Smooth muscle cell (in vitro differentiated cells): ENCODE data around the gene SDF2L1. TPM values are rescaled to one million over a fixed set of nuclear protein-coding genes. Genes with fewer than 3 reads are reported as not detected.
"Not testable (repeated sequence)": the region's sequence is repeated elsewhere in the genome, so short reads cannot be mapped to it uniquely, and the experiment has no call there.

Experiments used
- DNase-seq: peaks from one replicate; lab custom pipeline; 2025; ENCODE audit not compliant: unreplicated experiment; lab: John Stamatoyannopoulos, UW
- H2AFZ ChIP-seq: fragments of 200-600 bp; sonication (generic); 2 replicates; pipeline ENCODE4 v1.6.0; 2016; ENCODE audit warnings: antibody characterized with exemption, low read depth, mild to moderate bottlenecking
- H3F3A ChIP-seq: fragments of 200-600 bp; sonication (generic); 2 replicates; pipeline ENCODE4 v1.6.0; 2017; ENCODE audit warnings: antibody characterized with exemption, low read depth
- H3K27ac ChIP-seq: fragments of 200-600 bp; sonication (generic); 2 replicates; pipeline ENCODE4 v1.5.1; 2016; ENCODE audit warnings: low read depth, mild to moderate bottlenecking
- H3K27me3 ChIP-seq: fragments of 200-600 bp; sonication (generic); 2 replicates; pipeline ENCODE4 v1.6.1; 2016; ENCODE audit warnings: low read depth, mild to moderate bottlenecking
- H3K36me3 ChIP-seq: fragments of 200-600 bp; sonication (generic); 2 replicates; pipeline ENCODE4 v1.5.1; 2016; ENCODE audit warnings: low read depth
- H3K4me1 ChIP-seq: fragments of 200-600 bp; sonication (generic); 2 replicates; pipeline ENCODE4 v1.5.1; 2016; ENCODE audit warnings: low read depth
- H3K4me2 ChIP-seq: fragments of 200-600 bp; sonication (generic); 2 replicates; pipeline ENCODE4 v1.6.0; 2016; ENCODE audit warnings: mild to moderate bottlenecking
- H3K4me3 ChIP-seq: fragments of 200-600 bp; sonication (generic); 2 replicates; pipeline ENCODE4 v1.5.1; 2016; ENCODE audit warnings: mild to moderate bottlenecking
- H3K79me2 ChIP-seq: fragments of 200-600 bp; sonication (generic); 2 replicates; pipeline ENCODE4 v1.6.0; 2016; ENCODE audit warnings: low read depth, mild to moderate bottlenecking
- H3K9ac ChIP-seq: fragments of 200-600 bp; sonication (generic); 2 replicates; pipeline ENCODE4 v1.6.0; 2016; ENCODE audit warnings: low read depth
- H3K9me3 ChIP-seq: fragments of 200-600 bp; sonication (generic); replicated peaks from 2 replicates; pipeline ENCODE4 v1.5.1; 2016; ENCODE audit warnings: low read depth
- H4K20me1 ChIP-seq: fragments of 200-600 bp; sonication (generic); 2 replicates; pipeline ENCODE4 v1.6.0; 2016; ENCODE audit warnings: low read depth
- CTCF ChIP-seq: fragments of 200-600 bp; sonication (generic); IDR thresholded peaks from 2 replicates; pipeline ENCODE4 v1.5.1; 2017; ENCODE audit warnings: borderline replicate concordance, mild to moderate bottlenecking, antibody characterized with exemption; ENCODE audit not compliant: insufficient read depth, poor library complexity, severe bottlenecking
- WGBS: methylation state at CpG from one replicate; pipeline ENCODE4 v1.1.7; 2016; ENCODE audit warnings: low lambda C conversion rate; 5-methylcytosine and 5-hydroxymethylcytosine counted together
- polyA plus RNA-seq: library from polyadenylated mRNA; unstranded; fragments of >200 nt; fragmentation: Nextera tagmentation; extraction: Ambion mirVana; gene quantifications from 2 replicates; pipeline ENCODE4 v1.2.1, GENCODE V29; 2016
- total RNA-seq: library from RNA; depleted of rRNA; stranded (reverse); fragments of >200 nt; gene quantifications from 2 replicates; pipeline ENCODE4 v1.2.3, GENCODE V29; 2014

Gene SDF2L1
- total and polyA plus RNA-seq, 2 experiments from 2014 or later = 24.9 to 102 TPM

GRCh38 chr22:21634844-21635243 is 7.3 kb upstream of the SDF2L1 start:
- WGBS = 91% methylated on average over 14 of the region's 19 CpGs
- no peak for TF ChIP-seq CTCF

GRCh38 chr22:21635771-21636510 is 6.2 kb upstream of the SDF2L1 start:
- Histone ChIP-seq H4K20me1 (no peaks in the 10 kb centered on the region), H2AFZ (no peak overlapping the region), H3K9ac (no peak overlapping the region), H3K36me3 (no peaks in the 10 kb centered on the region), H3K4me3 (no peak overlapping the region), H3K4me2 (no peak overlapping the region), H3K27ac (no peak overlapping the region), H3K9me3 (no peaks in the 10 kb centered on the region), H3K27me3 (no peaks in the 10 kb centered on the region), H3K79me2 (no peaks in the 10 kb centered on the region), H3F3A (no peaks in the 10 kb centered on the region), H3K4me1 (no peaks in the 10 kb centered on the region)
- 86% methylated on average over 15 of the region's 15 CpGs for WGBS
- DNase-seq = no peak
- TF ChIP-seq CTCF = no peak

More at GRCh38 chr22:21634844-21635243, 7.3 kb upstream of the SDF2L1 start:
- Histone ChIP-seq H3K27me3 (no peaks in the 10 kb centered on the region), H3K79me2 (no peaks in the 10 kb centered on the region), H4K20me1 (no peaks in the 10 kb centered on the region), H3K9ac (no peak overlapping the region), H3K4me2 (no peak overlapping the region), H3F3A (no peaks in the 10 kb centered on the region), H3K9me3 (no peaks in the 10 kb centered on the region), H3K36me3 (no peaks in the 10 kb centered on the region), H3K27ac (no peak overlapping the region), H3K4me1 (no peaks in the 10 kb centered on the region), H2AFZ (no peak overlapping the region), H3K4me3 (no peak overlapping the region)
- no peak for DNase-seq

- DNase-seq = no peak
- no peak for TF ChIP-seq CTCF
- no peaks in the 10 kb centered on the region for H3K36me3 ChIP-seq
- no peaks in the 10 kb centered on the region for H3K27me3 ChIP-seq
- H3K79me2 ChIP-seq = no peaks in the 10 kb centered on the region
- H3K4me3 ChIP-seq = no peak overlapping the region
- no peaks in the 10 kb centered on the region for H3K9me3 ChIP-seq
- WGBS = 93% methylated on average over 17 of the region's 17 CpGs
- no peak overlapping the region for H3K27ac ChIP-seq
- no peaks in the 10 kb centered on the region for H3F3A ChIP-seq
- no peak overlapping the region for H3K9ac ChIP-seq
- no peak overlapping the region for H3K4me2 ChIP-seq
- no peak overlapping the region for H2AFZ ChIP-seq
- no peaks in the 10 kb centered on the region for H4K20me1 ChIP-seq
- H3K4me1 ChIP-seq = no peaks in the 10 kb centered on the region
Measured at GRCh38 chr22:21636629-21637218, 5.4 kb upstream of the SDF2L1 start.

GRCh38 chr22:21637450-21637849 is 4.7 kb upstream of the SDF2L1 start:
- H2AFZ ChIP-seq, H3K27ac ChIP-seq, H3K4me3 ChIP-seq, H3K9me3 ChIP-seq, H3K9ac ChIP-seq, H3K4me1 ChIP-seq, H3K4me2 ChIP-seq, DNase-seq, H3K36me3 ChIP-seq, H3K27me3 ChIP-seq, H3K79me2 ChIP-seq, H4K20me1 ChIP-seq, H3F3A ChIP-seq: not testable (repeated sequence)
- 81% methylated on average over 2 of the region's 2 CpGs for WGBS
